Liver (tissue), 9 donors: ENCODE results near the gene PLCB1. TPM values are rescaled to one million over a fixed set of nuclear protein-coding genes. Genes with fewer than 3 reads are reported as not detected.
"Not testable (repeated sequence)": the region's sequence is repeated elsewhere in the genome, so short reads cannot be mapped to it uniquely, and the experiment has no call there.

Experiments used
- DNase-seq: peaks from one replicate; pipeline ENCODE4 v3.0.0-alpha.2; 2017; ENCODE audit warnings: low spot score
- H3K27ac ChIP-seq, 2 donors: one replicate each; pipeline ENCODE4 v1.7.0; 2013; ENCODE audit warnings: inconsistent platforms in 2 of 2, low read length in 2 of 2, control low read depth in 1 of 2, low read depth in 1 of 2, mild to moderate bottlenecking in 1 of 2
- H3K27me3 ChIP-seq, 4 donors: one replicate each; pipeline versions ENCODE4 v1.6.1 to v1.7.0; 2013; ENCODE audit warnings: low read length in 3 of 4, inconsistent platforms in 1 of 4, mild to moderate bottlenecking in 1 of 4, moderate library complexity in 1 of 4; ENCODE audit not compliant: control insufficient read depth in 4 of 4, insufficient read depth in 4 of 4
- H3K36me3 ChIP-seq, 4 donors: one replicate each; pipeline versions ENCODE4 v1.6.1 to v1.7.0; 2013; ENCODE audit warnings: low read length in 3 of 4, mild to moderate bottlenecking in 3 of 4, low read depth in 1 of 4, moderate library complexity in 1 of 4; ENCODE audit not compliant: control insufficient read depth in 4 of 4, insufficient read depth in 3 of 4
- H3K4me1 ChIP-seq, 4 donors: one replicate each; pipeline versions ENCODE4 v1.6.1 to v1.7.0; 2013; ENCODE audit warnings: low read length in 3 of 4, mild to moderate bottlenecking in 3 of 4, moderate library complexity in 1 of 4; ENCODE audit not compliant: control insufficient read depth in 4 of 4, insufficient read depth in 4 of 4
- H3K4me3 ChIP-seq, 3 donors: one replicate each; pipeline versions ENCODE4 v1.6.1 to v1.7.0; 2013; ENCODE audit warnings: low read length in 3 of 3, control low read depth in 1 of 3, low read depth in 1 of 3, mild to moderate bottlenecking in 1 of 3
- H3K9ac ChIP-seq, 2 donors: one replicate each; pipeline ENCODE4 v1.7.0; 2013; ENCODE audit warnings: low read length in 2 of 2, mild to moderate bottlenecking in 2 of 2, moderate library complexity in 2 of 2, control low read depth in 1 of 2, low read depth in 1 of 2
- H3K9me3 ChIP-seq, 4 donors: one replicate each; pipeline versions ENCODE4 v1.6.1 to v1.7.0; 2013; ENCODE audit warnings: low read length in 3 of 4; ENCODE audit not compliant: control insufficient read depth in 4 of 4
- CTCF ChIP-seq: fragments of 150-350 bp; IDR thresholded peaks from 2 replicates; pipeline ENCODE4 v1.5.1; 2017; ENCODE audit warnings: improper control_type of control experiment, low read depth, low read length; ENCODE audit not compliant: missing input control
- FOXA1 ChIP-seq: IDR thresholded peaks from 2 replicates; pipeline ENCODE4 v1.6.1; 2016; ENCODE audit warnings: antibody characterized with exemption
- FOXA2 ChIP-seq: IDR thresholded peaks from 2 replicates; pipeline ENCODE4 v1.6.1; 2016; ENCODE audit warnings: antibody characterized with exemption
- GABPA ChIP-seq, 2 donors: IDR thresholded peaks in 1 of 2; conservative IDR thresholded peaks in 1 of 2; 2 replicates each; pipeline ENCODE4 v1.6.1; 2016; ENCODE audit warnings: antibody characterized with exemption in 2 of 2, mild to moderate bottlenecking in 1 of 2, moderate library complexity in 1 of 2
- HNF4A ChIP-seq, 2 donors: conservative IDR thresholded peaks; 2 replicates each; pipeline ENCODE4 v1.6.1; 2016; ENCODE audit warnings: antibody characterized with exemption in 2 of 2, mild to moderate bottlenecking in 2 of 2
- HNF4G ChIP-seq: IDR thresholded peaks from 2 replicates; pipeline ENCODE4 v1.6.1; 2016; ENCODE audit warnings: antibody characterized with exemption
- JUND ChIP-seq, 2 donors: IDR thresholded peaks; 2 replicates each; pipeline ENCODE4 v1.6.1; 2016; ENCODE audit warnings: antibody characterized with exemption in 2 of 2
- MAX ChIP-seq: IDR thresholded peaks from 2 replicates; pipeline ENCODE4 v1.6.1; 2016; ENCODE audit warnings: antibody characterized with exemption
- NR2F2 ChIP-seq: IDR thresholded peaks from 2 replicates; pipeline ENCODE4 v1.6.1; 2016; ENCODE audit warnings: antibody characterized with exemption
- REST ChIP-seq: IDR thresholded peaks from 2 replicates; pipeline ENCODE4 v1.6.1; 2016; ENCODE audit warnings: antibody characterized with exemption, mild to moderate bottlenecking
- RXRA ChIP-seq, 2 donors: IDR thresholded peaks; 2 replicates each; pipeline ENCODE4 v1.6.1; 2017 to 2018; ENCODE audit warnings: antibody characterized with exemption in 2 of 2, mild to moderate bottlenecking in 1 of 2
- TAF1 ChIP-seq: conservative IDR thresholded peaks from 2 replicates; pipeline ENCODE4 v1.6.1; 2016; ENCODE audit warnings: antibody characterized with exemption, mild to moderate bottlenecking
- WGBS: extraction: QIAGEN DNeasy Blood & Tissue Kit; methylation state at CpG from one replicate; pipeline ENCODE4 v1.1.7; 2013; 5-methylcytosine and 5-hydroxymethylcytosine counted together
- polyA plus RNA-seq, 2 donors: library from polyadenylated mRNA; stranded (reverse) in 1 of 2; unstranded in 1 of 2; fragments of 200-250 nt in 1 of 2; fragments of >200 nt in 1 of 2; fragmentation: Nextera tagmentation in 1 of 2; extraction: Ambion mirVana in 1 of 2; gene quantifications; one replicate each; pipeline versions ENCODE4 v1.2.1 to v1.2.3, GENCODE V29; 2013 to 2015
- total RNA-seq, 2 donors: library from RNA; depleted of rRNA; stranded (reverse); fragments of >200 nt; gene quantifications; one replicate each; pipeline ENCODE4 v1.2.3, GENCODE V29; 2014
- TF ChIP-seq, protein P1 (sequence below): IDR thresholded peaks from 2 replicates; pipeline ENCODE4 v1.6.1; 2016; ENCODE audit warnings: antibody characterized with exemption
- TF ChIP-seq, protein P2 (sequence below): IDR thresholded peaks from 2 replicates; pipeline ENCODE4 v1.6.1; 2016; ENCODE audit warnings: antibody characterized with exemption
- donor health status: healthy.
- donor health status: healthy.
- donor health status: healthy.
- donor health status: healthy.
- donor health status: healthy.

PLCB1 gene
- total and polyA plus RNA-seq, 4 donors = 3.7 to 13.5 (median 5.9) TPM

- Histone ChIP-seq H3K36me3 (no peaks in the 10 kb centered on the region), H3K4me3 (no peak overlapping the region), H3K27ac (no peak overlapping the region), H3K9me3 (no peaks in the 10 kb centered on the region), H3K9ac (no peak overlapping the region), H3K4me1 (no peaks in the 10 kb centered on the region), H3K27me3 (no peaks in the 10 kb centered on the region)
- TF ChIP-seq HNF4A (conservative IDR thresholded peaks at IDR 0.05) (no peak), TAF1 (no peak), RXRA (IDR thresholded peaks at IDR 0.05) (no peak), FOXA1 (no peak), HNF4G (no peak), JUND (IDR thresholded peaks at IDR 0.05) (no peak), CTCF (no peak), GABPA (IDR thresholded peaks at IDR 0.05 in 1 of 2, conservative IDR thresholded peaks at IDR 0.05 in 1 of 2) (no peak), FOXA2 (no peak), NR2F2 (no peak), REST (no peak), MAX (no peak)
- TF ChIP-seq, protein P1, sequence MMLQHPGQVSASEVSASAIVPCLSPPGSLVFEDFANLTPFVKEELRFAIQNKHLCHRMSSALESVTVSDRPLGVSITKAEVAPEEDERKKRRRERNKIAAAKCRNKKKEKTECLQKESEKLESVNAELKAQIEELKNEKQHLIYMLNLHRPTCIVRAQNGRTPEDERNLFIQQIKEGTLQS = no peak
- TF ChIP-seq, protein P2, sequence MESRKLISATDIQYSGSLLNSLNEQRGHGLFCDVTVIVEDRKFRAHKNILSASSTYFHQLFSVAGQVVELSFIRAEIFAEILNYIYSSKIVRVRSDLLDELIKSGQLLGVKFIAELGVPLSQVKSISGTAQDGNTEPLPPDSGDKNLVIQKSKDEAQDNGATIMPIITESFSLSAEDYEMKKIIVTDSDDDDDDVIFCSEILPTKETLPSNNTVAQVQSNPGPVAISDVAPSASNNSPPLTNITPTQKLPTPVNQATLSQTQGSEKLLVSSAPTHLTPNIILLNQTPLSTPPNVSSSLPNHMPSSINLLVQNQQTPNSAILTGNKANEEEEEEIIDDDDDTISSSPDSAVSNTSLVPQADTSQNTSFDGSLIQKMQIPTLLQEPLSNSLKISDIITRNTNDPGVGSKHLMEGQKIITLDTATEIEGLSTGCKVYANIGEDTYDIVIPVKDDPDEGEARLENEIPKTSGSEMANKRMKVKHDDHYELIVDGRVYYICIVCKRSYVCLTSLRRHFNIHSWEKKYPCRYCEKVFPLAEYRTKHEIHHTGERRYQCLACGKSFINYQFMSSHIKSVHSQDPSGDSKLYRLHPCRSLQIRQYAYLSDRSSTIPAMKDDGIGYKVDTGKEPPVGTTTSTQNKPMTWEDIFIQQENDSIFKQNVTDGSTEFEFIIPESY = no peak
- no peak for DNase-seq
- 89% methylated on average over 3 of the region's 3 CpGs for WGBS
These were observed 455.7 kb downstream of the PLCB1 start for GRCh38 chr20:8587810-8588209.

DNA sequence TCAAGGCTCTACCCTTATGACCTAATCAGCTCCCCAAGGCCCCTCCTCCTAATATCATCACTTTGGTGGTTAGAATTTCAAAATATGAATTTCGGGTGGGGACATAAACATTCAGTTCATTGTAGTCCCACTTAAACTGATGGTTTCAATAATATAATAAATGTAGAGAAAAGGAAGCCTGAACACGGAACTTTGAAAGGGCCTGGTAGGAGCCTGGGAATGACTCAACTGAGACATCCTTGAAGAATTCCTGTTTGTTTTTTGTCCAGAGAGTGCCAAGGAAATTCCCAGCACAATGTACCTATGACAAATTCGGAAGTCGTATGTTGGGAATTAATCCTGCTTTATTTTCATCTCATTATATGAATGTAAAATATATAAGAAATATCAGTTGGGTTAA, 457.9 kb downstream of the PLCB1 start:
- WGBS = 91% methylated on average over 4 of the region's 4 CpGs
- Histone ChIP-seq H3K27me3 (no peaks in the 10 kb centered on the region), H3K9ac (no peak overlapping the region), H3K4me3 (no peak overlapping the region), H3K9me3 (no peaks in the 10 kb centered on the region), H3K4me1 (no peaks in the 10 kb centered on the region), H3K36me3 (no peaks in the 10 kb centered on the region), H3K27ac (no peak overlapping the region)
- no peak for DNase-seq
- TF ChIP-seq JUND (IDR thresholded peaks at IDR 0.05) (no peak), MAX (no peak), HNF4A (conservative IDR thresholded peaks at IDR 0.05) (no peak), FOXA1 (no peak)

- WGBS = 79% methylated on average over 9 of the region's 18 CpGs
- H3K4me3 ChIP-seq, H3K9ac ChIP-seq: not testable (repeated sequence)
These were observed 469.0 kb downstream of the PLCB1 start for GRCh38 chr20:8600910-8601541.

More at GRCh38 chr20:8600910-8601541, 469.0 kb downstream of the PLCB1 start:
- H3K4me1 ChIP-seq, H3K9me3 ChIP-seq, H3K27me3 ChIP-seq, H3K27ac ChIP-seq, DNase-seq, H3K36me3 ChIP-seq: not testable (repeated sequence)
